Glomerular visceral epithelial cell (primary cell): ENCODE measurements around the gene CD8A.
A peak's percentile ranks its signal among the peaks of the same experiment; 100 is the strongest.
"Not testable (repeated sequence)": the region's sequence is repeated elsewhere in the genome, so short reads cannot be mapped to it uniquely, and the experiment has no call there.

Experiments used
- DNase-seq: peaks from one replicate; pipeline ENCODE4 v3.0.0-alpha.2; 2016; ENCODE audit errors: extremely low spot score

CD8A gene

GRCh38 chr2:86790676-86791572 lies at the start of gene CD8A:
Gene CD8A (minus strand): TSS chr2:86790913. CDS start chr2:86790825, 88 bp downstream.
- DNase-seq, result peak; percentile 22

GRCh38 chr2:86839871-86840548 lies 49.3 kb upstream of the CD8A start:
- DNase-seq, result not testable (repeated sequence)

- not testable (repeated sequence) for DNase-seq
Measured at GRCh38 chr2:86839455-86839854, 48.7 kb upstream of the CD8A start.

GRCh38 chr2:86837714-86838113 lies 47.0 kb upstream of the CD8A start:
- not testable (repeated sequence) for DNase-seq

- peak; percentile 62 for DNase-seq
Measured at GRCh38 chr2:86836915-86837695, 46.4 kb upstream of the CD8A start.

- not testable (repeated sequence) for DNase-seq
Measured at GRCh38 chr2:86835548-86835889, 44.8 kb upstream of the CD8A start.

GRCh38 chr2:86833315-86833714 lies 42.6 kb upstream of the CD8A start:
- DNase-seq, result no peak

- no peak for DNase-seq
Measured at GRCh38 chr2:86832334-86833096, 41.8 kb upstream of the CD8A start.

- DNase-seq, result no peak
Measured at GRCh38 chr2:86831537-86831936, 40.8 kb upstream of the CD8A start.

GRCh38 chr2:86826951-86827350 lies 36.2 kb upstream of the CD8A start:
- no peak for DNase-seq

GRCh38 chr2:86825693-86826381 lies 35.1 kb upstream of the CD8A start:
- no peak for DNase-seq

GRCh38 chr2:86825036-86825692 lies 34.5 kb upstream of the CD8A start:
- DNase-seq, result no peak

- no peak for DNase-seq
Measured at GRCh38 chr2:86822668-86823345, 32.1 kb upstream of the CD8A start.

- no peak for DNase-seq
Measured at GRCh38 chr2:86821842-86822241, 31.1 kb upstream of the CD8A start.

- DNase-seq, result no peak
Measured at GRCh38 chr2:86821306-86821705, 30.6 kb upstream of the CD8A start.

- no peak for DNase-seq
Measured at GRCh38 chr2:86818957-86819356, 28.2 kb upstream of the CD8A start.

- no peak for DNase-seq
Measured at GRCh38 chr2:86818114-86818801, 27.5 kb upstream of the CD8A start.

GRCh38 chr2:86815611-86816010 lies 24.9 kb upstream of the CD8A start:
- DNase-seq, result peak; percentile 8

GRCh38 chr2:86809481-86810121 lies 18.9 kb upstream of the CD8A start:
- no peak for DNase-seq
